ENCODE data around the gene ONECUT1.

DNA sequence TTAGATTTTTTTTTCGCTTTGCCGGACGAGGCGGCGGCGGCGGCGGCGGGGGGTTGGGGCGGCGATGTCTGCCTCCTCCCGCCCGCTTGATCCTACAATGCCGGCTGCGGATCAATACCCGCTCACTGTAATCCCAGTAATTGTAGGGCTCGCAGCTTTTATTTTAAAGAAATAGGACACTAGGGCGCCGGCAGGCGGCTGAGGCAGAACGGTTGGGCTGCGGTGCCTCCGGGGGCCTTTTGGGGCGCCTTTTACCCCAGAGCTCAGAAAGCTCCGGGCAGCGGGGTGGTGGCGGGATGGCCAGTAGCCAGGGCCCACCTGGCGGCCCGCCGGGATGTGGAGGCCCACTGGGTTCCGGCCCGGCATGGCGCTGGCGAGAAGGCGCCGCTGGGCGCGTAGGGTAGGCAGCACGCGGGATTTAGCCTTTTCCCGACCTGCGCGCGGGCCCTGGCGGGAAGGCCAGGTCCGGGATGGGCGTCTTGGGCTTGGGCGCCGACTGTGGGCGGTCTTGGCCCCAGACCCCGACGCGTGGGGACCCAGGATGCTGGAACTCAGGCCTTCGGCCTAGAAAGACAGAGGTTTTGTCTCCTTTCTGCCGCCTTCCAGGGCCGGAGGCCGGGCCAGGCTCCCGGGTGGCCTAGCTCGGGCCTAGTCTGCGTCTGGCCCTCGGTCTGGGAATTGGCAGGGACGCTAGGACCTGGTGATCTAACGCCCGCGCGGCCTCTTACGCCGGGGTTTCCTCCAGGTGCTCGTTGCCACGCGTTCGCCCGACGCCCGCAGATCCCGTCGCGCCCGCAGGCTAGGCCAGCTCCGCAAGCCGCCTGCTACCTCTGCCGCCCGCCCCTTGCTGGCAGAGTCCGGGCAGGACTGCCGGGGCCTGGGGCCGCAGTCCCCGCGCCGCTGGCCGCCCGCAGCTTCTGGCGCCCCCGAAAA lies 15.5 kb upstream of the ONECUT1 start:
- TF ChIP-seq CTCF (IDR thresholded peaks at IDR 0.05; ENCODE audit: extremely low read depth in 1 of 2, insufficient read depth in 1 of 2, low read depth in 1 of 2, low read length in 2 of 2) (peak in 1 of 2 donors; percentile 7), POLR2A (IDR thresholded peaks at IDR 0.05; ENCODE audit: low read depth, low read length) (no peak)

Data from endothelial cell of umbilical vein (primary cell).